Transverse colon (tissue), 4 donors: ENCODE data around the gene SLA2. TPM values are rescaled to one million over a fixed set of nuclear protein-coding genes. Genes with fewer than 3 reads are reported as not detected.

Source experiments
- DNase-seq: peaks from one replicate; pipeline ENCODE4 v3.0.0-alpha.2; 2019
- H3K27ac ChIP-seq, 4 donors: fragments of 200-600 bp; sonication (generic); 2 replicates each; pipeline ENCODE4 v1.5.1; 2016 to 2018; ENCODE audit warnings: inconsistent platforms in 4 of 4
- H3K27me3 ChIP-seq: fragments of 200-600 bp; sonication (generic); 2 replicates; pipeline ENCODE4 v1.5.1; 2017; ENCODE audit warnings: inconsistent platforms
- H3K36me3 ChIP-seq, 4 donors: fragments of 200-600 bp; sonication (generic); 2 replicates each; pipeline ENCODE4 v1.5.1; 2017 to 2019; ENCODE audit warnings: inconsistent platforms in 4 of 4
- H3K4me1 ChIP-seq, 4 donors: fragments of 200-600 bp; sonication (generic); 2 replicates each; pipeline ENCODE4 v1.5.1; 2017 to 2020; ENCODE audit warnings: inconsistent platforms in 4 of 4
- H3K4me3 ChIP-seq, 4 donors: fragments of 200-600 bp; sonication (generic); 1 replicate in 1 of 4; 2 replicates in 3 of 4; pipeline versions ENCODE4 v1.5.1 to v1.6.1; 2017 to 2019; ENCODE audit warnings: inconsistent platforms in 4 of 4
- H3K9me3 ChIP-seq, 2 donors: fragments of 200-600 bp; sonication (generic); 2 replicates each; pipeline ENCODE4 v1.5.1; 2017 to 2019; ENCODE audit warnings: inconsistent platforms in 2 of 2
- EP300 ChIP-seq: sonication (generic); formaldehyde crosslinking; IDR thresholded peaks from one replicate; pipeline ENCODE4 v1.6.1; 2017; ENCODE audit warnings: antibody characterized with exemption, low read depth
- POLR2A ChIP-seq: fragments of 450-650 bp; IDR thresholded peaks from one replicate; pipeline ENCODE4 v1.6.1; 2016; ENCODE audit warnings: antibody characterized with exemption, mild to moderate bottlenecking, moderate library complexity
- POLR2AphosphoS5 ChIP-seq, 3 donors: sonication (generic); formaldehyde crosslinking; IDR thresholded peaks; one replicate each; pipeline ENCODE4 v1.6.1; 2016; ENCODE audit warnings: antibody characterized with exemption in 3 of 3
- WGBS, 2 donors: methylation state at CpG; one replicate each; pipeline ENCODE4 v1.1.5; 2018; ENCODE audit warnings: low coverage in 1 of 2; 5-methylcytosine and 5-hydroxymethylcytosine counted together
- in situ Hi-C, 4 donors: fragments of 200-750 bp; cut with MboI; loops; one replicate each; pipeline versions ENCODE4 v1.15.0 to v1.15.1; 2017; ENCODE audit warnings: low sequenced_read_pairs in 3 of 4, low pct_ligation_motif_present in 1 of 4, low pct_unique_long_range_greater_than_20kb in 1 of 4
- intact Hi-C: fragments of 100-400 bp; cut with DNase I; formaldehyde crosslinking; loops from one replicate; pipeline ENCODE4 v1.15.1; 2023; ENCODE audit warnings: low total_unique reads
- total RNA-seq, 4 donors: library from RNA; depleted of rRNA; stranded (reverse); fragments of >200 nt; gene quantifications; one replicate each; pipeline ENCODE4 v1.1.0, GENCODE V29; 2016
- TF ChIP-seq, protein P1 (sequence below), 5 experiments: fragments of 200-600 bp in 3 of 5; fragments of 450-650 bp in 2 of 5; sonication (generic) in 3 of 5; IDR thresholded peaks; 1 replicate in 2 of 5; 2 replicates in 3 of 5; pipeline ENCODE4 v1.5.1; 2016 to 2017; ENCODE audit warnings: antibody characterized with exemption in 5 of 5, inconsistent platforms in 3 of 5, mild to moderate bottlenecking in 2 of 5, moderate library complexity in 1 of 5

Gene SLA2
- total RNA-seq, 4 donors from 2014 or later, result 0.48 to 2.6 TPM; not detected in 2

- no peak for DNase-seq
Observed at GRCh38 chr20:36632487-36633284, 13.3 kb downstream of the SLA2 start.

DNA sequence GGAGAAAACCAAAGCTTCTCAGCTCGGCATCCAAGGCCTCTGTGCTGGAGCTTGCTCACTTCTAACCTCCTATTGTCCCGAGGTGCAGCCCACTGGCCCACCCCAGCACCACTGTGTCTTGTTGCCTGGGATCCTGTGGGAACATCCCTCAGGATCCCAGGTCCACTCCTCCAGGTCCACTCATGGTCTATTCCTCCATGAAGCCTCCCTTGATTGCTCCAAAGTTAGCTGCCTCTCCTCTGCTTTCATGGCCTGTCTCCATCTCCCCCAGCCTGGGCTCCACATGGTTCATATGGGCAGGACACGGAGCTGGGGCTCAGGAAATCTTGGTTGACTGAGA lies 13.9 kb downstream of the SLA2 start:
- in situ Hi-C loops, result no loop called here
- TF ChIP-seq, protein P1, sequence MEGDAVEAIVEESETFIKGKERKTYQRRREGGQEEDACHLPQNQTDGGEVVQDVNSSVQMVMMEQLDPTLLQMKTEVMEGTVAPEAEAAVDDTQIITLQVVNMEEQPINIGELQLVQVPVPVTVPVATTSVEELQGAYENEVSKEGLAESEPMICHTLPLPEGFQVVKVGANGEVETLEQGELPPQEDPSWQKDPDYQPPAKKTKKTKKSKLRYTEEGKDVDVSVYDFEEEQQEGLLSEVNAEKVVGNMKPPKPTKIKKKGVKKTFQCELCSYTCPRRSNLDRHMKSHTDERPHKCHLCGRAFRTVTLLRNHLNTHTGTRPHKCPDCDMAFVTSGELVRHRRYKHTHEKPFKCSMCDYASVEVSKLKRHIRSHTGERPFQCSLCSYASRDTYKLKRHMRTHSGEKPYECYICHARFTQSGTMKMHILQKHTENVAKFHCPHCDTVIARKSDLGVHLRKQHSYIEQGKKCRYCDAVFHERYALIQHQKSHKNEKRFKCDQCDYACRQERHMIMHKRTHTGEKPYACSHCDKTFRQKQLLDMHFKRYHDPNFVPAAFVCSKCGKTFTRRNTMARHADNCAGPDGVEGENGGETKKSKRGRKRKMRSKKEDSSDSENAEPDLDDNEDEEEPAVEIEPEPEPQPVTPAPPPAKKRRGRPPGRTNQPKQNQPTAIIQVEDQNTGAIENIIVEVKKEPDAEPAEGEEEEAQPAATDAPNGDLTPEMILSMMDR (IDR thresholded peaks at IDR 0.05), result no peak
- TF ChIP-seq POLR2A, result no peak
- TF ChIP-seq POLR2AphosphoS5 (IDR thresholded peaks at IDR 0.05), result no peak
- TF ChIP-seq EP300, result no peak
- 83% methylated on average over 3 of the region's 3 CpGs; no CpG with 5 or more reads in 1 of the 2 donors for WGBS, 2 donors
- Histone ChIP-seq H3K27me3 (no peaks in the 10 kb centered on the region), H3K27ac (no peak overlapping the region), H3K4me3 (no peak overlapping the region), H3K9me3 (no peaks in the 10 kb centered on the region), H3K4me1 (no peaks in the 10 kb centered on the region), H3K36me3 (no peaks in the 10 kb centered on the region)
- no peak for DNase-seq
- intact Hi-C loops, result no loop called here

More at GRCh38 chr20:36632487-36633284, 13.3 kb downstream of the SLA2 start:
- H3K4me3 ChIP-seq, result no peak overlapping the region
- no peaks in the 10 kb centered on the region for H3K9me3 ChIP-seq
- no peak overlapping the region for H3K27ac ChIP-seq
- no peak for TF ChIP-seq POLR2AphosphoS5 (IDR thresholded peaks at IDR 0.05)
- TF ChIP-seq EP300, result no peak
- TF ChIP-seq, protein P1 (IDR thresholded peaks at IDR 0.05), result no peak
- no peak for TF ChIP-seq POLR2A
- no peaks in the 10 kb centered on the region for H3K27me3 ChIP-seq
- in situ Hi-C loops (no loop called here), intact Hi-C loops (no loop called here)
- H3K36me3 ChIP-seq, result no peaks in the 10 kb centered on the region
- 88 to 91% methylated on average over 3 to 14 of the region's 14 CpGs for WGBS, 2 donors
- no peaks in the 10 kb centered on the region for H3K4me1 ChIP-seq

GRCh38 chr20:36631646-36632045 lies 14.3 kb downstream of the SLA2 start:
- H3K4me1 ChIP-seq, result no peaks in the 10 kb centered on the region
- DNase-seq, result no peak
- H3K27ac ChIP-seq, result no peak overlapping the region
- no peak for TF ChIP-seq POLR2A
- H3K36me3 ChIP-seq, result no peaks in the 10 kb centered on the region
- no peaks in the 10 kb centered on the region for H3K9me3 ChIP-seq
- intact Hi-C loops (no loop called here), in situ Hi-C loops (no loop called here)
- WGBS, 2 donors, result 91 to 100% methylated on average over 2 to 6 of the region's 6 CpGs
- no peak overlapping the region for H3K4me3 ChIP-seq
- H3K27me3 ChIP-seq, result no peaks in the 10 kb centered on the region

DNA sequence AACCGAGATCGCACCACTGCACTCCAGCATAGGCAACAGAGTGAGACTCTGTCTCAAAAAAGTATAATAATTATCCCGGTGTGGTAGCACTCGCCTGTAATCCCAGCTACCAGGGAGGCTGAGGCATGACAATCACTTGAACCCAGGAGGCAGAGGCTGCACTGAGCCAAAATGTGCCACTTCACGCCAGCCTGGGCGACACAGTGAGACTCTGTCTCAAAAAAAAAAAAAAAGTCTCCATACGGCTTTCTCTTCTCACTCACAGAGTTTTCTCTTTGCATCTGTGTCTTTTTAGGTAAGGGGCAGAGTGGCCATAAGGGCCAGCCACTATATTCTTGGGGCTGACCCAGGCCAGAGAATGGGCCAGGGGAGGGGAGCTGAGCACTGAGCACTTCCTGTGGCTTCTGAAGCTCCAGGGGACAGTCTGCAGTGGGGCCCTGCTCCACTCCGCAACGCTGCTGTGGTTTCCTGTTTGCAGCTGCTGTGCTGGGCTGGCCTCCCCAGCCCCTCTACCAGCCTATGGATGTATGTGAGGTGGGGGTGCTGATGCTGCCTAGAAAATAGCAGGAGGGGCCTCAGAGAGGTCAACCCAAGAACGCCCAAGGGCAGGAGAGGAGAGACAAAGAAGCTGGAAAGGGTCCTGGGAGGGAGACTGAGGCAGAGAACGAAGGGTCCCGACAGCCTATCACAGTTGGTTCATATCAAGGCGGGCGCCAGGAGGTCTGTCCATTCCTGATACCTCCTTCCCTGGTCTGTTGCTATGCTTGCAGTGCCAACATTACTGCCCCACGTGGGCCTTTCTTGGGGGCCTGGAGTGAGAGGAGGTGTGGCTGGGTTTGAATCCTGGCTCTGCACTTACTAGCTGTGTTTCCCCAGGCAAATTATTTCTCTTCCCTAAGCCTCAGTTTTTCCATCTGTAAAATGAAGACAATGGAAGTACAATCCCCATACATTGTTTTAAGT lies 16.0 kb downstream of the SLA2 start:
- H3K27me3 ChIP-seq, result no peaks in the 10 kb centered on the region
- peak; percentile 44 for DNase-seq
- TF ChIP-seq EP300, result no peak
- TF ChIP-seq POLR2A, result no peak
- in situ Hi-C loops, result no loop called here
- no peaks in the 10 kb centered on the region for H3K4me1 ChIP-seq
- H3K4me3 ChIP-seq, result no peak overlapping the region
- no peaks in the 10 kb centered on the region for H3K36me3 ChIP-seq
- 73% methylated on average over 15 of the region's 15 CpGs; no CpG with 5 or more reads in 1 of the 2 donors for WGBS, 2 donors
- no peaks in the 10 kb centered on the region for H3K9me3 ChIP-seq
- peak overlapping the region in 2 of 4 donors; percentile 26 to 43 for H3K27ac ChIP-seq
- intact Hi-C loops, result no loop called here

- Histone ChIP-seq H3K9me3 (no peaks in the 10 kb centered on the region), H3K36me3 (no peaks in the 10 kb centered on the region), H3K4me1 (peaks cover 0 to 13% (median 6%) of the 10 kb centered on the region in 4 donors), H3K27me3 (no peaks in the 10 kb centered on the region), H3K27ac (no peak overlapping the region), H3K4me3 (no peak overlapping the region)
- in situ Hi-C loops, result no loop called here
- no peak for DNase-seq
- TF ChIP-seq POLR2A (no peak), EP300 (no peak), POLR2AphosphoS5 (IDR thresholded peaks at IDR 0.05) (no peak)
- TF ChIP-seq, protein P1 (IDR thresholded peaks at IDR 0.05), result no peak
- 67 to 91% methylated on average over 1 to 7 of the region's 7 CpGs for WGBS, 2 donors
- intact Hi-C loops, result no loop called here
Observed at GRCh38 chr20:36628076-36628475, 17.9 kb downstream of the SLA2 start.
